PC-3 (cell line): Measurements from ENCODE around the gene PTAFR. TPM values are rescaled to one million over a fixed set of nuclear protein-coding genes. Genes with fewer than 3 reads are reported as not detected.

Experiments
- ATAC-seq: fragments of 200-7000 bp; cut with Tn5 transposase; 2 replicates; pipeline ENCODE4 v1.9.1; 2020; ENCODE audit warnings: mild to moderate bottlenecking, moderate library complexity
- BruUV-seq: library from RNA; stranded (reverse); fragments of 400-500 nt; replicated peaks from 2 replicates; lab custom pipeline; 2021; lab: Mats Ljungman, UMichigan
- CTCF ChIA-PET: fragments of 300-600 bp; sonication (Branson Sonifier 250); formaldehyde crosslinking; loops from one replicate; lab custom pipeline; 2022; ENCODE audit warnings: antibody characterized with exemption; lab: Charles Lee
- POLR2A ChIA-PET: fragments of 300-600 bp; sonication (Branson Sonifier 250); formaldehyde crosslinking; loops from one replicate; lab custom pipeline; 2022; ENCODE audit warnings: antibody characterized with exemption; ENCODE audit not compliant: unreplicated experiment; lab: Charles Lee
- DNase-seq: peaks from one replicate; pipeline ENCODE4 v3.0.0-alpha.2; 2015
- H2AFZ ChIP-seq: fragments of 300-600 bp; sonication (generic); 2 replicates; pipeline ENCODE4 v1.6.0; 2016; ENCODE audit warnings: antibody characterized with exemption, low read length
- H3F3A ChIP-seq: fragments of 300-600 bp; sonication (generic); one replicate; pipeline ENCODE4 v1.6.0; 2017; ENCODE audit warnings: antibody characterized with exemption, low read length, control low read depth, mild to moderate bottlenecking; ENCODE audit not compliant: unreplicated experiment
- H3K27ac ChIP-seq: fragments of 300-600 bp; sonication (generic); 2 replicates; pipeline ENCODE4 v1.5.1; 2016; ENCODE audit warnings: mild to moderate bottlenecking, low read length
- H3K27me3 ChIP-seq: fragments of 300-600 bp; sonication (generic); 2 replicates; pipeline ENCODE4 v1.6.1; 2016; ENCODE audit warnings: low read length, mixed read lengths
- H3K36me3 ChIP-seq: fragments of 300-600 bp; sonication (generic); 2 replicates; pipeline ENCODE4 v1.6.1; 2016; ENCODE audit warnings: low read depth, mixed run types, low read length, mixed read lengths
- H3K4me1 ChIP-seq: fragments of 300-600 bp; sonication (generic); 2 replicates; pipeline ENCODE4 v1.5.1; 2016; ENCODE audit warnings: low read length; ENCODE audit not compliant: insufficient read depth
- H3K4me2 ChIP-seq: fragments of 300-600 bp; sonication (generic); 2 replicates; pipeline ENCODE4 v1.6.0; 2016; ENCODE audit warnings: low read length
- H3K4me3 ChIP-seq: fragments of 300-600 bp; sonication (generic); 2 replicates; pipeline ENCODE4 v1.5.1; 2016; ENCODE audit warnings: mild to moderate bottlenecking, low read length, mixed read lengths
- H3K79me2 ChIP-seq: fragments of 300-600 bp; sonication (generic); 2 replicates; pipeline ENCODE4 v1.6.1; 2017; ENCODE audit warnings: low read length, mixed read lengths
- H3K9ac ChIP-seq: fragments of 300-600 bp; sonication (generic); 2 replicates; pipeline ENCODE4 v1.6.0; 2016; ENCODE audit warnings: mild to moderate bottlenecking, low read length
- H3K9me2 ChIP-seq: fragments of 300-600 bp; sonication (generic); replicated peaks from 2 replicates; pipeline ENCODE4 v1.6.1; 2016; ENCODE audit warnings: mixed run types, low read length, mixed read lengths
- H3K9me3 ChIP-seq: fragments of 300-600 bp; sonication (generic); 2 replicates; pipeline ENCODE4 v1.6.1; 2016; ENCODE audit warnings: low read length, mixed read lengths
- H4K20me1 ChIP-seq: fragments of 300-600 bp; sonication (generic); 2 replicates; pipeline ENCODE4 v1.6.1; 2016; ENCODE audit warnings: low read length, mixed read lengths
- EZH2 ChIP-seq: fragments of 300-600 bp; sonication (generic); IDR thresholded peaks from one replicate; pipeline ENCODE4 v1.6.1; 2017; ENCODE audit warnings: antibody characterized with exemption, mild to moderate bottlenecking, low read length; ENCODE audit not compliant: unreplicated experiment
- EZH2phosphoT487 ChIP-seq: fragments of 300-600 bp; sonication (generic); IDR thresholded peaks from 2 replicates; pipeline ENCODE4 v1.6.1; 2018; ENCODE audit warnings: mild to moderate bottlenecking, antibody characterized with exemption, low read length, borderline replicate concordance
- intact Hi-C: fragments of 100-400 bp; cut with micrococcal nuclease; formaldehyde crosslinking; loops from 2 replicates; pipeline ENCODE4 v1.9.0; 2023
- total RNA-seq: library from RNA; depleted of rRNA; stranded (reverse); fragments of >200 nt; gene quantifications from 2 replicates; pipeline ENCODE4 v1.2.3, GENCODE V29; 2014
- TF ChIP-seq, protein P1 (sequence below): fragments of 300-600 bp; sonication (generic); conservative IDR thresholded peaks from 2 replicates; pipeline ENCODE4 v1.5.1; 2017; ENCODE audit warnings: antibody characterized with exemption, low read depth, mild to moderate bottlenecking, low read length

PTAFR gene
- total RNA-seq, 1 experiment from 2014 or later, result 3.9 TPM

GRCh38 chr1:28136169-28136921 is 40.1 kb downstream of the PTAFR start:
- Histone ChIP-seq H3K4me1 (peaks cover 37% of the 10 kb centered on the region), H3K9me2 (no peaks in the 10 kb centered on the region), H3K27me3 (no peaks in the 10 kb centered on the region), H3K9me3 (no peaks in the 10 kb centered on the region), H3K4me2 (peak overlapping the region; percentile 24), H3K36me3 (no peaks in the 10 kb centered on the region), H3K27ac (peak overlapping the region; percentile 60), H4K20me1 (no peaks in the 10 kb centered on the region), H2AFZ (no peak overlapping the region), H3K4me3 (no peak overlapping the region), H3K9ac (peak overlapping the region; percentile 6; the same call in 1 of the 2 replicates), H3F3A (no peaks in the 10 kb centered on the region), H3K79me2 (no peaks in the 10 kb centered on the region)
- BruUV-seq, result no TSS peak
- CTCF ChIA-PET, result interaction anchor here (0.6 to 1.2 kb wide), 3 partner anchors 12 to 48 kb away, joined by 3 read pairs; partner anchors contain the start of gene EYA3
- no peak for DNase-seq
- no peak for ATAC-seq
- POLR2A ChIA-PET, result interaction anchor here (0.5 to 0.8 kb wide), 3 partner anchors 34 to 410 kb away, joined by 4 to 5 read pairs (median 5); no protein-coding TSS in a partner anchor
- intact Hi-C loops, result no loop called here
- TF ChIP-seq EZH2, result no peak
- TF ChIP-seq EZH2phosphoT487, result no peak
- TF ChIP-seq, protein P1, sequence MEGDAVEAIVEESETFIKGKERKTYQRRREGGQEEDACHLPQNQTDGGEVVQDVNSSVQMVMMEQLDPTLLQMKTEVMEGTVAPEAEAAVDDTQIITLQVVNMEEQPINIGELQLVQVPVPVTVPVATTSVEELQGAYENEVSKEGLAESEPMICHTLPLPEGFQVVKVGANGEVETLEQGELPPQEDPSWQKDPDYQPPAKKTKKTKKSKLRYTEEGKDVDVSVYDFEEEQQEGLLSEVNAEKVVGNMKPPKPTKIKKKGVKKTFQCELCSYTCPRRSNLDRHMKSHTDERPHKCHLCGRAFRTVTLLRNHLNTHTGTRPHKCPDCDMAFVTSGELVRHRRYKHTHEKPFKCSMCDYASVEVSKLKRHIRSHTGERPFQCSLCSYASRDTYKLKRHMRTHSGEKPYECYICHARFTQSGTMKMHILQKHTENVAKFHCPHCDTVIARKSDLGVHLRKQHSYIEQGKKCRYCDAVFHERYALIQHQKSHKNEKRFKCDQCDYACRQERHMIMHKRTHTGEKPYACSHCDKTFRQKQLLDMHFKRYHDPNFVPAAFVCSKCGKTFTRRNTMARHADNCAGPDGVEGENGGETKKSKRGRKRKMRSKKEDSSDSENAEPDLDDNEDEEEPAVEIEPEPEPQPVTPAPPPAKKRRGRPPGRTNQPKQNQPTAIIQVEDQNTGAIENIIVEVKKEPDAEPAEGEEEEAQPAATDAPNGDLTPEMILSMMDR, result no peak

DNA sequence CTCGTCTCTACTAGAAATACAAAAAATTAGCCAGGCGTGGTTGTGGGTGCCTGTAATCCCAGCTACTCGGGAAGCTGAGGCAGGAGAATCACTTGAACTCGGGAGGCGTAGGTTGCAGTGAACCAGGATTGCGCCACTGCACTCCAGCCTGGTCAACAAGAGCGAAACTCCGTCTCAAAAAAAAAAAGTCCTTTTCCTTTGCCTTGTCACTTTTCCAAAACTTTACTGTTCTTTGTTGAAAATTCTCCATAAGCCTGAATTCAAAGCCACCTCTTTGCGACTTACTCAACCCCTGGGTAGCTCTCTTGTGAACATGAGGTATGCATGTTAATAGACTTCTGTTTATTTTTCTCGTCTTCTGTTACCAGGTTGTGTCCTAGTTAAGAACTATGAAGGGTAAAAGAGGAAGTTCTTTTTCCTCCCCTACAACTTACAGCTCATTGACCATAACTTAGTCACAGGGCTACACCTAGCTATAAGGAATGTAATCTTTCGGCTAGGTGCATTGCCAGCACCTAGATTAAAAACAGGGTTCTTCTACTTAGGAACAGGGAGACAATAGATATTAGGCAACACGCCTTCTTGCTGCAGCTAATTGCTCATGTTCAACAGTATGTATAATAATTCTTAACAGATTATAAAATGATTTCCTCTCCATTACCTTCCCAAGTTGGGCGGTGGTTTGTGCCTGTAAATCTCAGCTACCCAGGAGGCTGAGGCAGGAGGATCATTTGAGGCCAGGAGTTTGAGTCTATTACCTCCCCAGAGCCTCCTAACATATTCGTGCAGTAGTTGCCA is 40.9 kb downstream of the PTAFR start:
- peak; percentile 89 for DNase-seq
- no peak overlapping the region for H2AFZ ChIP-seq
- intact Hi-C loops, result no loop called here
- no peaks in the 10 kb centered on the region for H3K9me2 ChIP-seq
- peak overlapping the region; percentile 24 for H3K4me2 ChIP-seq
- no peaks in the 10 kb centered on the region for H4K20me1 ChIP-seq
- H3K4me1 ChIP-seq, result peaks cover 37% of the 10 kb centered on the region
- POLR2A ChIA-PET, result interaction anchor here (0.5 to 0.8 kb wide), 3 partner anchors 34 to 370 kb away, joined by 4 to 5 read pairs (median 5); partner anchors contain the start of gene RCC1
- no peaks in the 10 kb centered on the region for H3K36me3 ChIP-seq
- peak overlapping the region; percentile 17; the same call in 1 of the 2 replicates for H3K9ac ChIP-seq
- CTCF ChIA-PET, result interaction anchor here (0.6 to 1.2 kb wide), 4 partner anchors 12 to 47 kb away, joined by 3 to 6 read pairs (median 3); partner anchors contain the start of gene EYA3
- TF ChIP-seq EZH2phosphoT487, result no peak
- TF ChIP-seq EZH2, result no peak
- TF ChIP-seq, protein P1, result no peak
- no peaks in the 10 kb centered on the region for H3K9me3 ChIP-seq
- BruUV-seq, result no TSS peak
- H3F3A ChIP-seq, result no peaks in the 10 kb centered on the region
- H3K79me2 ChIP-seq, result no peaks in the 10 kb centered on the region
- peak; percentile 91 for ATAC-seq
- H3K27me3 ChIP-seq, result no peaks in the 10 kb centered on the region
- H3K4me3 ChIP-seq, result no peak overlapping the region
- H3K27ac ChIP-seq, result peak overlapping the region; percentile 60
